ENCODE results near the gene LMF2.

LMF2 gene

GRCh38 chr22:50505276-50505775 is 2.2 kb downstream of the LMF2 start:
- peaks cover 26% of the 10 kb centered on the region for H3K79me2 ChIP-seq (ENCODE audit: insufficient read depth, low read length)
- H3K27me3 ChIP-seq (ENCODE audit: low read length) = no peaks in the 10 kb centered on the region
- no peak overlapping the region for H3K27ac ChIP-seq (ENCODE audit: low read depth, low read length)
- no peak overlapping the region for H3K4me3 ChIP-seq (ENCODE audit: insufficient read depth, low read length, poor library complexity, severe bottlenecking)
- H2AFZ ChIP-seq (ENCODE audit: low read depth, low read length, severe bottlenecking) = no peak overlapping the region
- H3K4me2 ChIP-seq (ENCODE audit: low read depth, low read length, poor library complexity, severe bottlenecking) = no peak overlapping the region
- H3K36me3 ChIP-seq (ENCODE audit: low read length) = no peaks in the 10 kb centered on the region
- no peaks in the 10 kb centered on the region for H3K9me2 ChIP-seq (replicated peaks; ENCODE audit: insufficient read depth, low read length)
- H3K9me3 ChIP-seq (ENCODE audit: insufficient read depth, low read length) = no peaks in the 10 kb centered on the region
- no peak for TF ChIP-seq CTCF (IDR thresholded peaks at IDR 0.05; ENCODE audit: insufficient read depth, low read length, poor library complexity, severe bottlenecking)
- TF ChIP-seq EZH2phosphoT487 (conservative IDR thresholded peaks at IDR 0.05; ENCODE audit: low read length) = no peak
- no peaks in the 10 kb centered on the region for H4K20me1 ChIP-seq (ENCODE audit: low read depth, low read length)
- H3K9ac ChIP-seq (ENCODE audit: low read length) = no peak overlapping the region
- peaks cover 9% of the 10 kb centered on the region for H3F3A ChIP-seq (ENCODE audit: insufficient read depth)

- Histone ChIP-seq H3K9me2 (replicated peaks; ENCODE audit: insufficient read depth, low read length) (no peaks in the 10 kb centered on the region), H3K36me3 (ENCODE audit: low read length) (no peaks in the 10 kb centered on the region), H3K4me2 (ENCODE audit: low read depth, low read length, poor library complexity, severe bottlenecking) (no peak overlapping the region), H3K27me3 (ENCODE audit: low read length) (no peaks in the 10 kb centered on the region), H3K79me2 (ENCODE audit: insufficient read depth, low read length) (peaks cover 19% of the 10 kb centered on the region), H3F3A (ENCODE audit: insufficient read depth) (peaks cover 9% of the 10 kb centered on the region), H3K9me3 (ENCODE audit: insufficient read depth, low read length) (no peaks in the 10 kb centered on the region), H3K4me3 (ENCODE audit: insufficient read depth, low read length, poor library complexity, severe bottlenecking) (no peak overlapping the region), H3K9ac (ENCODE audit: low read length) (no peak overlapping the region), H3K27ac (ENCODE audit: low read depth, low read length) (no peak overlapping the region), H4K20me1 (ENCODE audit: low read depth, low read length) (no peaks in the 10 kb centered on the region), H2AFZ (ENCODE audit: low read depth, low read length, severe bottlenecking) (no peak overlapping the region)
- TF ChIP-seq CTCF (IDR thresholded peaks at IDR 0.05; ENCODE audit: insufficient read depth, low read length, poor library complexity, severe bottlenecking) = no peak
- no peak for TF ChIP-seq EZH2phosphoT487 (conservative IDR thresholded peaks at IDR 0.05; ENCODE audit: low read length)
These were observed 2.9 kb downstream of the LMF2 start for GRCh38 chr22:50504369-50505211.

- TF ChIP-seq EZH2phosphoT487 (conservative IDR thresholded peaks at IDR 0.05; ENCODE audit: low read length) = no peak
- no peak for TF ChIP-seq CTCF (IDR thresholded peaks at IDR 0.05; ENCODE audit: insufficient read depth, low read length, poor library complexity, severe bottlenecking)
- H3K9me3 ChIP-seq (ENCODE audit: insufficient read depth, low read length) = no peaks in the 10 kb centered on the region
- H3K36me3 ChIP-seq (ENCODE audit: low read length) = no peaks in the 10 kb centered on the region
These were observed 3.9 kb downstream of the LMF2 start for GRCh38 chr22:50503475-50504145.

More at GRCh38 chr22:50503475-50504145, 3.9 kb downstream of the LMF2 start:
- no peaks in the 10 kb centered on the region for H4K20me1 ChIP-seq (ENCODE audit: low read depth, low read length)
- no peaks in the 10 kb centered on the region for H3K27me3 ChIP-seq (ENCODE audit: low read length)
- H3K9me2 ChIP-seq (replicated peaks; ENCODE audit: insufficient read depth, low read length) = no peaks in the 10 kb centered on the region
- no peak overlapping the region for H3K4me2 ChIP-seq (ENCODE audit: low read depth, low read length, poor library complexity, severe bottlenecking)
- H3K27ac ChIP-seq (ENCODE audit: low read depth, low read length) = no peak overlapping the region
- no peak overlapping the region for H3K9ac ChIP-seq (ENCODE audit: low read length)
- no peak overlapping the region for H2AFZ ChIP-seq (ENCODE audit: low read depth, low read length, severe bottlenecking)
- H3F3A ChIP-seq (ENCODE audit: insufficient read depth) = peaks cover 1% of the 10 kb centered on the region
- H3K4me3 ChIP-seq (ENCODE audit: insufficient read depth, low read length, poor library complexity, severe bottlenecking) = no peak overlapping the region
- H3K79me2 ChIP-seq (ENCODE audit: insufficient read depth, low read length) = peaks cover 9% of the 10 kb centered on the region
